Measurements from ENCODE around the gene ADGRL3.

ADGRL3 gene

GRCh38 chr4:62051332-62051731, 851.2 kb downstream of the ADGRL3 start:
- no peak for DNase-seq

DNA sequence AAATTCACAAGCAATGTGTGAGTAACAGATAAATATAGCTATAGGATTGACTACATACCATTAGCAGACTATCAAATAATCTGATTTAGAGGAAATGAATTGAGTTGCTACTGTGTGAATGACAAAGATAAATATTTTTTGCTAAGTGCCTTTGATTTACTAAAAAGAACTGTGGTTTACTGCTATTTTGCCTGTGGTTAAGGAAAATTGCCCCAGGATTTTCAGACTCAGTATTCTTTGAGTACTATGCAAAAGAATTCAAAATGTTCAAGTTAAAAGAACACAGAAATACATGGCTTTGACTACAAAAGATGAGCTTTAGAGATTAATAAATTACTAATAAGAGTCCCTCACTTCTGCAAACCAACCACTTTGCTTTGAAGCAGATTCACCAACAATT, 853.8 kb downstream of the ADGRL3 start:
- DNase-seq, result no peak

GRCh38 chr4:62057031-62057430, 856.9 kb downstream of the ADGRL3 start:
- no peak for DNase-seq

DNA sequence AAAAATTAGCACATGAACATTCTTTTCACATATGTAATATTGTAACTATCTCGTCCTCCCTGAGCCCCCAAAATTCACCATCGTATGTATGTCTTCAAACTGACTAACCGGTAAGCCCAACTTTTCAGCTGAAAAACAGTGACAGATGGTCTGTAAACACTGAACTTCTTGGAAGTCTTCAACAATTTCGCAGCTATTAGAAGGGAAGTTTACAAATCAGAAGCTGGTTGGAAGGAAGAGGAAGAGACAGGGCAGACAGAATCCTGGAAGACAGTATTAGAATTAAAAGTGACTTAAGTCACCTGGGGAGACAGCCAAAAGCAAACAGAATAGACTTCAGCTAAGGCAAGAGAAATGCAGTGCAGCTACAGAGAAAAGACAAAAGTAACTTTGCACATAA, 858.4 kb downstream of the ADGRL3 start:
- no peak for DNase-seq

GRCh38 chr4:62070291-62070852, 870.2 kb downstream of the ADGRL3 start:
- no peak for DNase-seq

DNA sequence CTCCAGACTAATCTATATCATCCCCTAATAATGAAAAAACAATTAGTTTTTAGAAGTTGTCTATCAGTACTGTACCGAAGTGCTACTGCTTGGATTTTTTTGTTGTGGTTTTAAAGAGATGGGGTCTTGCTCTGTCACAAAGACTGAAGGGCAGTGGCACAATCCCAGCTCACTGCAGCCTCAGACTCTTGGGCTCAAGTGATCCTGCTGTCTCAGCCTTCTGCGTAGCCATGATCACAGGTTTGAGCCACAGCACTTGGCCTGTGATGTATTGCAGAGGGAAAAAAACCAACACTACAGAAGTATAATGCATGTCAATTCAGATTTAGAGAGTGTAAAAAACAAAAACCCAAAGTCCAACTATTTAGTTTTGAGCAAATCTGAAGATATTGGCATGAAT, 875.0 kb downstream of the ADGRL3 start:
- no peak for DNase-seq

GRCh38 chr4:62075521-62075920, 875.4 kb downstream of the ADGRL3 start:
- no peak for DNase-seq

DNA sequence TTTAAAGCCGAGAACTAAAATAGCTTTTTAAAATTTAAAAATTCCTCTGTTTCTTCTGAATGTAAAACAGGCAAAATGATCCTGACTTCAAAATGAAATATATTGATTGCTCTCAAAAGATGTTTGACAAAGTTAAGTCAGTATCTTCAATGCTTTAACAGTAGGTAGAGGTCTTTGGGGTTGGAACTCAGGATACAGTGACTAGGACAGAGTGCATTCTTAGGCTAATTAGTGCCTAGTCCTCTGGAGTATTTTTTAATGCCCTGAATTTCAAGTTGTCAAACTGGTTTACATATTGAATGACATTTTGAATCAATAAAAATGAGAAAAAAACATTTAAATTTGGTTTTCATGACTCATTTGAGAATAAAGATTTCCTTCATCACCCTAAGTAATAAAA, 877.3 kb downstream of the ADGRL3 start:
- no peak for DNase-seq

DNA sequence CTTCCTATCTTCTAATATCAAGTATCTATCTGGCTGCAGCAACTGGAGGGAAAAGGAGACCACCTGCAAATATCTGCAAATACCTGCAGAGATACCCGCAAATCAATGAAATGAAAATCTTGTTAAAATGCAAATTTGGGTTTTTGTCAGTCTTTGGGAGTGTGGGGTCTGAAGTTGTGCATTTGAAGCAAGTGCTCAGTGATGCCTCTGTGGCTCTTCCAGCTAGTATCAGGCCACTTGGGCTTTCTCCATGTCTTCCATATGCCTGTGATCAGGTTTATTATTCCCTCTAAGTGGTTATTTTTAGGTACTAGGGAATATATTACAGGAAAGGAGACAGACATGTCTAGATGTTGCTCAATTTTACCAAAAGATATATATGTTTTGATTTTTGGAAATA, 880.3 kb downstream of the ADGRL3 start:
- no peak for DNase-seq

DNA sequence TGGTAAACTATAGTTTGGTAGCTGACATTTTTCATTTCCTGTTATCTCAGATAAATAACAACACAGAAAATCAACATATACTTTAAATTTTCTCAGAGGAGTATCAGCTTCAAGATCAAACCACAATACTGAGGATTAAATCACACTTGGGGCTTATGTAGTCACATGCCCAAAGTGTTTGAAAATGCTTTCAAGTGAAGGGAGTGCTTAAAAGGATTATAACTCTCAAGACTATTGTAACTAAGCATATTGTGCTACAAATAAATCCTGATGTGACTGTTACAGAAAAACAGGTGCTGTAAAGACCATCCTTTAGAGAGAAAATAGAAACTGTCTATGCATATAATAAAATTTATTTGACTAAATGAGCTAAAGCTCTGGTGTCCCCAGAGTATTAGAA, 887.6 kb downstream of the ADGRL3 start:
- no peak for DNase-seq

DNA sequence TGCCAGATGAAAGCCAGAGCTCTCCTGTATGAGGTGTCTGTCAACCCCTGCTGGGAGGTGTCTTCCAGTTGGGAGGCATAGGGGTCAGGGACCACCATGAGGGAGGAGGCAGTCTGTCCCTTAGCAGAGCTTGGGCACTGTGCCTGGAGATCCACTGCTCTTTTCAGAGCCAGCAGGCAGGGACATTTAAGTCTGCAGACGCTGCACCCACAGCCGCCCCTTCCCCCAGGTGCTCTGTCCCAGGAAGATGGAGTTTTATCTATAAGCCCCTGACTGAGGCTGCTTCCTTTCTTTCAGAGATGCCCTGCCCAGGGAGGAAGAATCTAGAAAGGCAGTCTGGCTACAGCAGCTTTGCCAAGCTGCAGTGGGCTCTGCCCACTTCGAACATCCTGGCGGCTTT, 893.6 kb downstream of the ADGRL3 start:
- no peak for DNase-seq

DNA sequence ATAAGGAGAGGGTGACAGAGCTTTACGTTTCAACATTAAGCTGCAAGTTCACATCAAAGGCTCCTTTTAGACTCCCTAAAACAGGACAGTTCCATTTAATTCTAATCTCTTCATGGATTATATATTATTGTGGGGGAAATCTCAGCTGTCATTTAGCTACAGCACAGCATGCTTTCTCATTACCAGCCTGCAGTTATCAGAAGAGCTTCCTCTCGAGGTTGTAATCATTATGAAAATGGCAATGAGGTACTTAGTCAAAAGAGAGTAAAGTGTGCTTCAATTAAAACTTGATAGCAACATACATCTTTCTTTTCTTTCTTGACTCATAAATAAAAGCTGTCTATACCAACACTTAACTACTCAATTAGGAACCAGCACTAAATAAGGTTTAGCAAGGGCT, 896.8 kb downstream of the ADGRL3 start:
- no peak for DNase-seq

- no peak for DNase-seq
Measured at GRCh38 chr4:62115216-62115615, 915.1 kb downstream of the ADGRL3 start.

DNA sequence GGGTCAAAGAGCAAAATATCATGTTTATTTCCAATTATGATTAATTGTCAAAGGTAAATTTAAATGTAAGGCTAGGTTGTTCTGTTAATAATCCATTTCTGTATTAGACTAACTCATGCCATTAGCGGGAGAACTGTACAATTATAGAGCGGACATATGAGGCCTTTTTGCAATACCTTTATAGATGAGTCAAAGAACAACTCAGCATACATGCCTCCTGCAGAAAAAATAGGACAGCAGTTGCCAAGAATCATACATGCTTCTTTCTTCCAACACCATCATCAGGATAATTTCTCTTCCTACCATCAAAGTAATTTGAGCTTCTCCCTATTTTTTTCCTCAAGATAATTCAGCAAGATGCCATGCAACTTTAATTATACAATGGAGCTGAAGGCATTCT, 917.8 kb downstream of the ADGRL3 start:
- no peak for DNase-seq

DNA sequence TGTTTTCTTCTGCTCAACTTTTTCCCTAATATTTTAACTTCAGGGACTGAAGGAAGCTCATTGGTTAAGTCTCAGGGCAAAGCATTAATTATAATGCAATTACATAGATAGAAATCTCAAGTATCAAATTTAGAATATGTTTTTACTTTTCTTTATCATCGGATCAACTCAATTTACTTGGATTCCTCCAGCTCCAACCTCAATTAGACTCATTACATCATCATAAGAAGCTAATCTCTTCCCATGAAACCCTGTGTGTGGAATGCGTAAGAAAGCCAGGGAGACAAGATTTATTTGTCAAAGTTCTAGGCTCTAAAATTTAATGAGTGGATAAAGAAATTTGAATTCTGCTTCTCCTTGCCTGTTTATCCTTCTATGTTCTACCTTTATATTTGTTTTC, 918.4 kb downstream of the ADGRL3 start:
- no peak for DNase-seq

- no peak for DNase-seq
Measured at GRCh38 chr4:62119195-62119594, 919.1 kb downstream of the ADGRL3 start.

- no peak for DNase-seq
Measured at GRCh38 chr4:62126064-62126732, 926.1 kb downstream of the ADGRL3 start.

Measured in effector CD8-positive, alpha-beta T cell (primary cell).